HPDE6-E6E7 (cell line): Measurements from ENCODE around the gene SCN4A.
"Not testable (repeated sequence)": the region's sequence is repeated elsewhere in the genome, so short reads cannot be mapped to it uniquely, and the experiment has no call there.

Experiments
- DNase-seq: peaks from one replicate; pipeline ENCODE4 v3.0.0; 2011; ENCODE audit warnings: missing footprints; ENCODE audit errors: extremely low spot score

SCN4A gene

GRCh38 chr17:63984651-63985386 lies 12.1 kb upstream of the SCN4A start:
- DNase-seq, result peak; percentile 72

GRCh38 chr17:63984236-63984635 lies 11.5 kb upstream of the SCN4A start:
- no peak for DNase-seq

- DNase-seq, result no peak
Observed at GRCh38 chr17:63983320-63983719, 10.6 kb upstream of the SCN4A start.

GRCh38 chr17:63982641-63983040 lies 9.9 kb upstream of the SCN4A start:
- DNase-seq, result not testable (repeated sequence)

GRCh38 chr17:63978272-63979200 lies 5.8 kb upstream of the SCN4A start:
- no peak for DNase-seq

- DNase-seq, result no peak
Observed at GRCh38 chr17:63976702-63977101, 4.0 kb upstream of the SCN4A start.

GRCh38 chr17:63975541-63976092 lies 2.9 kb upstream of the SCN4A start:
- no peak for DNase-seq

- DNase-seq, result peak; percentile 86
Observed at GRCh38 chr17:63974594-63975192, 2.0 kb upstream of the SCN4A start.

GRCh38 chr17:63973930-63974593 lies 1.3 kb upstream of the SCN4A start:
- DNase-seq, result peak; percentile 48

- DNase-seq, result no peak
Observed at GRCh38 chr17:63973247-63973646, 529 bp upstream of the SCN4A start.

- DNase-seq, result no peak
Observed at GRCh38 chr17:63969278-63969677, 3.4 kb downstream of the SCN4A start.

- DNase-seq, result no peak
Observed at GRCh38 chr17:63967953-63968352, 4.8 kb downstream of the SCN4A start.

GRCh38 chr17:63966646-63967264 lies 6.0 kb downstream of the SCN4A start:
- no peak for DNase-seq

- no peak for DNase-seq
Observed at GRCh38 chr17:63963123-63963522, 9.6 kb downstream of the SCN4A start.

GRCh38 chr17:63962298-63962744 lies 10.4 kb downstream of the SCN4A start:
- no peak for DNase-seq

- DNase-seq, result no peak
Observed at GRCh38 chr17:63961355-63962212, 11.1 kb downstream of the SCN4A start.

GRCh38 chr17:63960430-63960829 lies 12.3 kb downstream of the SCN4A start:
- no peak for DNase-seq

GRCh38 chr17:63960006-63960405 lies 12.7 kb downstream of the SCN4A start:
- DNase-seq, result no peak

- no peak for DNase-seq
Observed at GRCh38 chr17:63956296-63956920, 16.3 kb downstream of the SCN4A start.

- DNase-seq, result no peak
Observed at GRCh38 chr17:63955791-63956190, 16.9 kb downstream of the SCN4A start.
